RWPE2 (cell line): ENCODE data around the gene ZPBP.

Source experiments
- ATAC-seq: fragments of 200-7000 bp; cut with Tn5 transposase; 3 replicates; pipeline ENCODE4 v1.9.1; 2021; ENCODE audit warnings: low read depth
- DNase-seq: peaks from one replicate; pipeline ENCODE4 v3.0.0-alpha.2; 2020; ENCODE audit warnings: low spot score
- H3K27ac ChIP-seq: fragments of 450-650 bp; 2 replicates; pipeline ENCODE4 v1.5.1; 2017; ENCODE audit warnings: mild to moderate bottlenecking; ENCODE audit not compliant: poor library complexity, severe bottlenecking
- H3K27me3 ChIP-seq: fragments of 250-450 bp; sonication (Bioruptor Pico); 2 replicates; pipeline ENCODE4 v1.5.1; 2021; ENCODE audit warnings: mild to moderate bottlenecking, moderate library complexity; ENCODE audit not compliant: insufficient read depth, poor library complexity, severe bottlenecking
- H3K36me3 ChIP-seq: fragments of 250-450 bp; sonication (Bioruptor Pico); 2 replicates; pipeline ENCODE4 v1.5.1; 2020; ENCODE audit warnings: low read depth, mild to moderate bottlenecking, moderate library complexity
- H3K4me1 ChIP-seq: fragments of 250-450 bp; sonication (Bioruptor Pico); 2 replicates; pipeline ENCODE4 v1.5.1; 2021; ENCODE audit warnings: mild to moderate bottlenecking, moderate library complexity; ENCODE audit not compliant: insufficient read depth, poor library complexity, severe bottlenecking
- H3K4me3 ChIP-seq: fragments of 250-450 bp; sonication (Bioruptor Pico); 2 replicates; pipeline ENCODE4 v1.5.1; 2021; ENCODE audit warnings: mild to moderate bottlenecking, moderate library complexity; ENCODE audit not compliant: severe bottlenecking
- H3K9me3 ChIP-seq: fragments of 250-450 bp; sonication (Bioruptor Pico); 2 replicates; pipeline ENCODE4 v1.5.1; 2021; ENCODE audit warnings: mild to moderate bottlenecking, moderate library complexity; ENCODE audit not compliant: severe bottlenecking
- CTCF ChIP-seq: fragments of 450-650 bp; IDR thresholded peaks from one replicate; pipeline ENCODE4 v1.5.1; 2017; ENCODE audit warnings: mild to moderate bottlenecking, moderate library complexity; ENCODE audit not compliant: poor library complexity, severe bottlenecking

Gene ZPBP

GRCh38 chr7:49894543-49894942, 198.5 kb downstream of the ZPBP start:
- Histone ChIP-seq H3K4me1 (no peaks in the 10 kb centered on the region), H3K27ac (no peak overlapping the region), H3K4me3 (no peak overlapping the region), H3K27me3 (no peaks in the 10 kb centered on the region), H3K9me3 (no peaks in the 10 kb centered on the region), H3K36me3 (no peaks in the 10 kb centered on the region)
- ATAC-seq (no peak), DNase-seq (no peak)
- no peak for TF ChIP-seq CTCF

GRCh38 chr7:49893131-49893530, 199.9 kb downstream of the ZPBP start:
- TF ChIP-seq CTCF, result no peak
- H3K27me3 ChIP-seq, result no peaks in the 10 kb centered on the region
- H3K27ac ChIP-seq, result no peak overlapping the region
- DNase-seq (no peak), ATAC-seq (no peak)
- H3K4me3 ChIP-seq, result no peak overlapping the region
- no peaks in the 10 kb centered on the region for H3K36me3 ChIP-seq
- H3K9me3 ChIP-seq, result no peaks in the 10 kb centered on the region
- H3K4me1 ChIP-seq, result no peaks in the 10 kb centered on the region

GRCh38 chr7:49892481-49892880, 200.6 kb downstream of the ZPBP start:
- ATAC-seq, result no peak
- no peaks in the 10 kb centered on the region for H3K27me3 ChIP-seq
- H3K9me3 ChIP-seq, result no peaks in the 10 kb centered on the region
- no peak overlapping the region for H3K4me3 ChIP-seq
- H3K36me3 ChIP-seq, result no peaks in the 10 kb centered on the region
- no peak for DNase-seq
- TF ChIP-seq CTCF, result no peak
- H3K4me1 ChIP-seq, result no peaks in the 10 kb centered on the region
- no peak overlapping the region for H3K27ac ChIP-seq
